Measurements from ENCODE around the gene NTNG2.

DNA sequence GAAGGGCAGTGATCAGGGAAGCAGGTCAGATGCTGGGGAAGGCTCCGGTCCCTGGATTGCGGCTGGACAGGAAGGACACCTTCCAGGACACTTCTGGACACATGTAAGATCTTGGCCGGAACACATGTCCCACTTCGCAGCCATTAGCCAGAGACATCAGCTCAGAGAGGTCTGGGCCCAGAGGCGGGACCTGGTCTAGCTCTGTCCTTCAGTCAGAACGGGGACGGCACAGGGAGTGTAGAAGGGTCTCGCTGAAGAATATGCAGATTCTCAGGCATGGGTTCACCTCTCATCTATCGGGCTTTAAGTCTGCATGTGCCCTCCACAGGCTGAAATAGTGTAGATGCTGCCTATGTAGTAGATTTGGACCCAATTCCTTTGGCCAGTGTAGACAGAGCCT, 73.3 kb downstream of the NTNG2 start:
- TF ChIP-seq EZH2phosphoT487 (IDR thresholded peaks at IDR 0.05; ENCODE audit: borderline replicate concordance, low read length), result no peak
- TF ChIP-seq, protein P1, sequence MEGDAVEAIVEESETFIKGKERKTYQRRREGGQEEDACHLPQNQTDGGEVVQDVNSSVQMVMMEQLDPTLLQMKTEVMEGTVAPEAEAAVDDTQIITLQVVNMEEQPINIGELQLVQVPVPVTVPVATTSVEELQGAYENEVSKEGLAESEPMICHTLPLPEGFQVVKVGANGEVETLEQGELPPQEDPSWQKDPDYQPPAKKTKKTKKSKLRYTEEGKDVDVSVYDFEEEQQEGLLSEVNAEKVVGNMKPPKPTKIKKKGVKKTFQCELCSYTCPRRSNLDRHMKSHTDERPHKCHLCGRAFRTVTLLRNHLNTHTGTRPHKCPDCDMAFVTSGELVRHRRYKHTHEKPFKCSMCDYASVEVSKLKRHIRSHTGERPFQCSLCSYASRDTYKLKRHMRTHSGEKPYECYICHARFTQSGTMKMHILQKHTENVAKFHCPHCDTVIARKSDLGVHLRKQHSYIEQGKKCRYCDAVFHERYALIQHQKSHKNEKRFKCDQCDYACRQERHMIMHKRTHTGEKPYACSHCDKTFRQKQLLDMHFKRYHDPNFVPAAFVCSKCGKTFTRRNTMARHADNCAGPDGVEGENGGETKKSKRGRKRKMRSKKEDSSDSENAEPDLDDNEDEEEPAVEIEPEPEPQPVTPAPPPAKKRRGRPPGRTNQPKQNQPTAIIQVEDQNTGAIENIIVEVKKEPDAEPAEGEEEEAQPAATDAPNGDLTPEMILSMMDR (conservative IDR thresholded peaks at IDR 0.05; ENCODE audit: low read depth, low read length), result no peak
